ENCODE results near the gene GGTA1. TPM values are rescaled to one million over a fixed set of nuclear protein-coding genes. Genes with fewer than 3 reads are reported as not detected.

GGTA1 gene
- total and polyA plus RNA-seq, 2 of the 8 experiments (the other 6 are each of a cell fraction or from before 2014, with no cell fraction given) = not detected

DNA sequence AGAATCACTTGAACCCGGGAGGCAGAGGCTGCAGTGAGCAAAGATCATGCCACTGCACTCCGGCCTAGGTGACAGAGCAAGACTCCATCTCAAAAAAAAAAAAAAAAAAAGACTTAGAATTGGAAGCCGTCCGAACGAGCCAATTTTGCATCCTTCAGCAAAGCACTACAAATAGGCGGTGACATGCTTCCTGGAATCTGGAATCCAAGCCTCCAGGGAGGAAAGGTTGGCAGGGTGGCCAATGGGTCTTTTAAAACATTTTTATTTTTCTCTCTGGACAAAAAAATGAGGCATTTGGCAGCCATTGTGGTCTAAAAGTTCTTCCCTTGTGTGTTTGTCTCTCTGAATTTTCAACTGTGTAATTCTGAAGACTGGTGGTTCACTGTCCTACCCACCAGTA lies 26.4 kb downstream of the GGTA1 start (continued):
- TF ChIP-seq SP1 (IDR thresholded peaks at IDR 0.05; ENCODE audit: low read depth, low read length) (no peak), FOSL1 (IDR thresholded peaks at IDR 0.05; ENCODE audit: insufficient read depth, low read depth, low read length) (no peak), SIRT6 (IDR thresholded peaks at IDR 0.05; ENCODE audit: low read length) (no peak), JUND (IDR thresholded peaks at IDR 0.05; ENCODE audit: low read length) (no peak), KDM1A (IDR thresholded peaks at IDR 0.05; ENCODE audit: borderline replicate concordance, low read length) (no peak), HDAC6 (IDR thresholded peaks at IDR 0.05; ENCODE audit: low read depth, low read length) (no peak), SIX5 (IDR thresholded peaks at IDR 0.05; ENCODE audit: low read depth, low read length) (no peak), POU5F1 (IDR thresholded peaks at IDR 0.05; ENCODE audit: low read depth, low read length) (no peak), RXRA (IDR thresholded peaks at IDR 0.05; ENCODE audit: insufficient read depth, low read depth, low read length) (no peak), SP4 (IDR thresholded peaks at IDR 0.05; ENCODE audit: low read length) (no peak), CBX5 (IDR thresholded peaks at IDR 0.05; ENCODE audit: low read depth, low read length) (no peak)

Measured in H1 (cell line).